ENCODE data around the gene HRH2.

HRH2 gene

GRCh38 chr5:175629261-175629660 is 28.6 kb upstream of the HRH2 start:
- H3K27me3 ChIP-seq (ENCODE audit: low read depth, low read length), result no peaks in the 10 kb centered on the region
- no peaks in the 10 kb centered on the region for H4K20me1 ChIP-seq (ENCODE audit: insufficient read depth, low read length)
- H3K4me3 ChIP-seq (ENCODE audit: low read length), result no peak overlapping the region
- no peak for TF ChIP-seq CTCF (IDR thresholded peaks at IDR 0.05; ENCODE audit: low read depth, low read length)
- no peak for TF ChIP-seq EZH2phosphoT487 (IDR thresholded peaks at IDR 0.05; ENCODE audit: low read depth)
- no peak overlapping the region for H3K9ac ChIP-seq (ENCODE audit: low read length)
- H3K4me1 ChIP-seq (ENCODE audit: low read length), result no peaks in the 10 kb centered on the region
- no peak overlapping the region for H2AFZ ChIP-seq (ENCODE audit: low read depth, low read length)
- no peaks in the 10 kb centered on the region for H3K79me2 ChIP-seq (ENCODE audit: low read length)
- no peaks in the 10 kb centered on the region for H3K36me3 ChIP-seq (replicated peaks; ENCODE audit: low read depth, low read length)
- H3K4me2 ChIP-seq (ENCODE audit: low read length), result no peak overlapping the region
- H3K9me3 ChIP-seq (ENCODE audit: insufficient read depth, low read length), result 0 out of 2 replicates have a peak, but pooled peaks cover 2% of the 10 kb centered on the region
- no peak overlapping the region for H3K27ac ChIP-seq (ENCODE audit: low read length)

GRCh38 chr5:175629793-175630192 is 28.1 kb upstream of the HRH2 start:
- no peak overlapping the region for H2AFZ ChIP-seq (ENCODE audit: low read depth, low read length)
- H3K9me3 ChIP-seq (ENCODE audit: insufficient read depth, low read length), result 0 out of 2 replicates have a peak, but pooled peaks cover 2% of the 10 kb centered on the region
- H3K79me2 ChIP-seq (ENCODE audit: low read length), result no peaks in the 10 kb centered on the region
- no peak overlapping the region for H3K27ac ChIP-seq (ENCODE audit: low read length)
- H3K4me3 ChIP-seq (ENCODE audit: low read length), result no peak overlapping the region
- H3K9ac ChIP-seq (ENCODE audit: low read length), result no peak overlapping the region
- H3K4me2 ChIP-seq (ENCODE audit: low read length), result no peak overlapping the region
- TF ChIP-seq CTCF (IDR thresholded peaks at IDR 0.05; ENCODE audit: low read depth, low read length) (no peak), EZH2phosphoT487 (IDR thresholded peaks at IDR 0.05; ENCODE audit: low read depth) (no peak)
- no peaks in the 10 kb centered on the region for H4K20me1 ChIP-seq (ENCODE audit: insufficient read depth, low read length)
- no peaks in the 10 kb centered on the region for H3K4me1 ChIP-seq (ENCODE audit: low read length)
- no peaks in the 10 kb centered on the region for H3K36me3 ChIP-seq (replicated peaks; ENCODE audit: low read depth, low read length)
- H3K27me3 ChIP-seq (ENCODE audit: low read depth, low read length), result no peaks in the 10 kb centered on the region

- Histone ChIP-seq H3K27me3 (ENCODE audit: low read depth, low read length) (peaks cover 12% of the 10 kb centered on the region; the same call in 1 of the 2 replicates), H3K4me1 (ENCODE audit: low read length) (no peaks in the 10 kb centered on the region), H3K9me3 (ENCODE audit: insufficient read depth, low read length) (no peaks in the 10 kb centered on the region), H3K36me3 (replicated peaks; ENCODE audit: low read depth, low read length) (no peaks in the 10 kb centered on the region), H3K4me2 (ENCODE audit: low read length) (no peak overlapping the region), H4K20me1 (ENCODE audit: insufficient read depth, low read length) (no peaks in the 10 kb centered on the region), H3K9ac (ENCODE audit: low read length) (no peak overlapping the region), H3K4me3 (ENCODE audit: low read length) (no peak overlapping the region), H3K27ac (ENCODE audit: low read length) (no peak overlapping the region), H2AFZ (ENCODE audit: low read depth, low read length) (no peak overlapping the region), H3K79me2 (ENCODE audit: low read length) (no peaks in the 10 kb centered on the region)
- no peak for TF ChIP-seq CTCF (IDR thresholded peaks at IDR 0.05; ENCODE audit: low read depth, low read length)
- no peak for TF ChIP-seq EZH2phosphoT487 (IDR thresholded peaks at IDR 0.05; ENCODE audit: low read depth)
Measured at GRCh38 chr5:175635854-175636584, 21.9 kb upstream of the HRH2 start.

GRCh38 chr5:175638305-175638704 is 19.6 kb upstream of the HRH2 start:
- Histone ChIP-seq H4K20me1 (ENCODE audit: insufficient read depth, low read length) (no peaks in the 10 kb centered on the region), H3K79me2 (ENCODE audit: low read length) (no peaks in the 10 kb centered on the region), H3K9me3 (ENCODE audit: insufficient read depth, low read length) (no peaks in the 10 kb centered on the region), H3K27me3 (ENCODE audit: low read depth, low read length) (peaks cover 12% of the 10 kb centered on the region; the same call in 1 of the 2 replicates), H3K4me1 (ENCODE audit: low read length) (no peaks in the 10 kb centered on the region), H3K36me3 (replicated peaks; ENCODE audit: low read depth, low read length) (no peaks in the 10 kb centered on the region), H3K27ac (ENCODE audit: low read length) (no peak overlapping the region), H3K4me2 (ENCODE audit: low read length) (no peak overlapping the region), H3K4me3 (ENCODE audit: low read length) (no peak overlapping the region), H2AFZ (ENCODE audit: low read depth, low read length) (no peak overlapping the region), H3K9ac (ENCODE audit: low read length) (no peak overlapping the region)
- TF ChIP-seq CTCF (IDR thresholded peaks at IDR 0.05; ENCODE audit: low read depth, low read length) (no peak), EZH2phosphoT487 (IDR thresholded peaks at IDR 0.05; ENCODE audit: low read depth) (no peak)
